RPMI7951 (cell line): ENCODE data around the gene NR5A2. TPM values are rescaled to one million over a fixed set of nuclear protein-coding genes. Genes with fewer than 3 reads are reported as not detected.
"Not testable (repeated sequence)": the region's sequence is repeated elsewhere in the genome, so short reads cannot be mapped to it uniquely, and the experiment has no call there.

ENCODE experiments used
- DNase-seq: peaks from one replicate; pipeline ENCODE4 v3.0.0-alpha.2; 2012; ENCODE audit warnings: low read depth
- total RNA-seq: library from RNA; depleted of rRNA; stranded (reverse); fragments of >200 nt; shearing (Covaris generic); gene quantifications from 2 replicates; pipeline ENCODE4 v1.2.3, GENCODE V29; 2014

NR5A2 gene
- total RNA-seq, 1 experiment from 2014 or later = 0.12 TPM

GRCh38 chr1:200163911-200164310, 136.4 kb downstream of the NR5A2 start:
- DNase-seq = no peak

GRCh38 chr1:200165493-200166220, 138.1 kb downstream of the NR5A2 start:
- DNase-seq = no peak

DNA sequence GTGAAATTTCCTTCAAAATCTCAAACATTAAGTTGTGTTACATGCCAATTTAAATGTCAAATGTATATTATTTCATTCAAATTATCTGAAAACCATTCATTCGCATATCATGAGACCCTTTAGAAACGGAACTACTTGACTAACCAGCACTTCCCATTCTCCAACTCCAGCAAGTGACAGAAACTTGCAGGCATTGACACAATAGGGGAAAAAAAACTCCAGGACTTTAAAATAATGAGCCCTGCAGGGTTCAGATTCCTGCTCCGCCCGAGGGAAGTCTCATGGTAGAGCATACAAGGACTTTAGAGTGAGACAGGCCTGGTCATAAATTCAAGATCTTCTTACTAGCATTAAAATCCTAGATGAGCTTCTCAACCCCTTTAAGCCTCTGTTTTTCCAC, 138.9 kb downstream of the NR5A2 start:
- no peak for DNase-seq

DNA sequence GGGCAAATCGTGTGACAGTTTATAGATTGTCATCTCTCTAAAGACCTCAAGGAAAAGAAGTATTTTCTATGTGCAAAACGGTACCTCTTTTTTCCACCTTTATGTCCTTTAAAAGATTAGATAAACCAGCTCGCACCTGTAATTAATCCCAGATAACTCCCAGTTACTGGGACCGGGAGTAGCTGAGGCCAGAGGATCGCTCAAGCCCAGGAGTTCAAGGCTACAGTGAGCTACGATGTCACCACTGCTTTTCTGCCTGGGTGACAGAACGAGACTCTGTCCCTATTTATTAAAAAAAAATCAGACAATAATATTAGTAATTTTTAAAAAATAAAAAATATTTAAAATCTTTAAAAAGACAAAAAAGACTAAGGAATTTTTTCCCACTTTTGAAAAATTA, 141.4 kb downstream of the NR5A2 start:
- DNase-seq = no peak

DNA sequence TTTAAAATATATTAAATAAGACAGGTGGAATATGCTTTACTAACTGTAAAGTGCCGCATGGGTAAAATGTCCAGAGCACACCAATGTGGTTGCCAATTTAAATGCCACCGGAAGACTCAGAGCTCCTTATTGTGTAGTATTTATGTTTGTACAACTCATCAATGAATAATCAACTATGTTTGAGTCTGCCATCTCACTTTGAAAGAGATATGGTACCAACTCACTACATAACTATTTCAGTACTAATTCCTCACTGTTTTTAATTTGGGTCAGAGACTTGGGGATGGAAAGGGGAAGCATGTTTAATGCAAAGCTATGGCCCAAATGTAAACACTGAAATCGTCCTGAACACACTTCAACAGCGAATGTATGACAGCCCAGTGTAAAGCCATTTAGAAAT, 144.8 kb downstream of the NR5A2 start:
- no peak for DNase-seq

GRCh38 chr1:200173097-200173618, 145.6 kb downstream of the NR5A2 start:
- peak; percentile 18 for DNase-seq

DNA sequence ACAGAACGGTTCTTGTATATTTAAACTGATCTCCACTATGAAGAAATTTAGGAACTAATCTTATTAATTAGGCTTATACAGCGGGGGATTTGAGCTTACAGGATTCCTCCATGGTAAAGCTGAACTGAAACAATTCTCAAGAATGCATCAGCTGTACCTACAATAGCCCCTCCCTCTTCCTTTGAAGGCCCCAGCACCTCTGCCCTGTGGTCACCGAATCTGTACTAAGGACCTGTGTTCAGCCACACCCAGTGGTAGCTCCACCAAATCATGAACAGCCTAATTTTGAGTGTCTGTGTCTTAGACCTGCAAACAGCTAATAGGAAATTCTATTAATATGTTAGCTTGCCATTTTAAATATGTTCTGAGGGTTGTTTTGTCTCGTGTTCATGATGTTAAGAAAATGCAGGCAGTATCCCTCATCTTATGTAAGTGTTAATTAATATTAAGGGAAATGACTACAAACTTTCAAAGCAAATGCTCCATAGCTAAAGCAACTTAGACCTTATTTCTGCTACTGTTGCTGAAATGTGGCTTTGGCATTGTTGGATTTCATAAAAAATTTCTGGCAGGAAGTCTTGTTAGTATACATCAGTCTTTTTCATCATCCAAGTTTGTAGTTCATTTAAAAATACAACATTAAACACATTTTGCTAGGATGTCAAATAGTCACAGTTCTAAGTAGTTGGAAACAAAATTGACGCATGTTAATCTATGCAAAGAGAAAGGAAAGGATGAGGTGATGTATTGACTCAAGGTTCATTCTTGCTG, 147.2 kb downstream of the NR5A2 start:
- DNase-seq = no peak

DNA sequence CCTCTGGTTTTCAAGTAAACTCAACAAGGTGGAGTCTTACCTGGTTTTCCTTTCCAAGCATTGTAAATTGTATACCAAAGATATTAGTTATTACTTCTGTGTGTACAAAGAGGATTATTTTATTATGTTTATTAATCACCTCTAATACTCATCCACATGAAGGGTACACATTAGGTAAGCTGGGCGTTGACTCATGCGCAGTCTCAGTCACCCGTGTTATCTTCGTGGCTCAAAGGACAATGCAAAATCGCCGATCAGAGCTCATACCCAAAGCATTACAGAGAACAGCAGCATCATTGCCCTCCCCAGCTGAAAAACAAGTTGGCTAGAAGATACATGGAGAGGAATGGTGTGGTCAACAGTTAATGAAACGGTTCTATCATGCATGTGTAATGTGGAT, 148.7 kb downstream of the NR5A2 start:
- no peak for DNase-seq

- DNase-seq = no peak
Measured at GRCh38 chr1:200176798-200177197, 149.3 kb downstream of the NR5A2 start.

- no peak for DNase-seq
Measured at GRCh38 chr1:200178340-200178739, 150.8 kb downstream of the NR5A2 start.

GRCh38 chr1:200179126-200179780, 151.7 kb downstream of the NR5A2 start:
- DNase-seq = no peak

- no peak for DNase-seq
Measured at GRCh38 chr1:200179781-200180160, 152.3 kb downstream of the NR5A2 start.

GRCh38 chr1:200180821-200181220, 153.3 kb downstream of the NR5A2 start:
- DNase-seq = peak; percentile 85

GRCh38 chr1:200181861-200182260, 154.4 kb downstream of the NR5A2 start:
- no peak for DNase-seq

DNA sequence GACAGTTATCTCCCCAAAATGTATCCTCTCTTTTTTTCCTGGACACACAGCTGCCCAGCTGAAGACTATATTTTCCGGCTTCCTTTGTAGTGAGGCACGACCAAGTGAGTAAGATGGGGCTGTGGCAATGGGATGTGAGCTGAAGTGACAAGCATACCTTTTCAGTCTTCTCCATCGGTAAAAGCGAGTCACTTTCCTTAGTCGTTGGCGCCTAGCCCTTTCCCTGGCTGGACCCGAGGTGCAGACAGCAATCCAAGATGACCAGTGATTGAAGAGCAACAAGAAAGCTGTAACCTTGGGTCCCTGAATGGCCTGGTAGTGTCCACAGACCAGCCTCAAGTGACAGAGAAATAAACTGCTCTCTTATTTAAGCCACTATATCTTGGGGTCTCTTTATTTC, 155.2 kb downstream of the NR5A2 start:
- DNase-seq = no peak

- no peak for DNase-seq
Measured at GRCh38 chr1:200183637-200184036, 156.1 kb downstream of the NR5A2 start.

GRCh38 chr1:200184196-200184595, 156.7 kb downstream of the NR5A2 start:
- peak; percentile 83 for DNase-seq

DNA sequence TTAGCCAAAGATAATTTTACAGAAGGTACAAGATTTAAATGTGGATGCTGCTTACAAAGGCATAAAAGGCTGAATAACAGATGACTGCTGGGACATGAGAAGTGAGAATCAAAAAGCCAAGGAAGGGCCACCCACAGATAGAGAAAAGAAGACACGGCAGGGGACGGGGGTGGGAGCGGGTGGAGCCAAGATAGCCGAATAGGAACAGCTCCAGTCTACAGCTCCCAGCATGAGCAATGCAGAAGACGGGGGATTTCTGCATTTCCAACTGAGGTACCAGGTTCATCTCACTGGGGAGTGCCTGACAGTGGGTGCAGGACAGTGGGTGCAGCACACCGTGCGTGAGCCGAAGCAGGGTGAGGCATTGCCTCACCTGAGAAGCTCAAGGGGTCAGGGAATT, 157.7 kb downstream of the NR5A2 start:
- not testable (repeated sequence) for DNase-seq

GRCh38 chr1:200187332-200187731, 159.8 kb downstream of the NR5A2 start:
- DNase-seq = not testable (repeated sequence)

DNA sequence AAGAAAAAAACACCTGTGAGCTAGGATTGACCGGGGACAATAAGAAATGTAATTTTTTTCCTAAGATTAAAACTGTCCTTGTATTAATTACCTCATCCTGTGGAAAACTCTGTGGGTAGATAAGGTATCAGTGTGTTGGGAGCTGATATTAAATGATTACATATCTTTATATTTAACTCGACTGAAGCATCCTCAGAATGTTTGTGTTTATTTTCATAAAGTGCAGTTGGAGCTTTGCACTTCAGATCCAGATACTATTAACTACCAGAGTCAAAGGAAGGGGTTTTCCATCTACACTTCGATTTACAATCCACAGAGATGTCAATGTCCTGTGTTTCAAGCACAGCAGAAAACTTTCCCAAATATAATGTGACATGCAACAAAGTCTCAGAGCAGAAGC, 164.5 kb downstream of the NR5A2 start:
- DNase-seq = no peak

- DNase-seq = no peak
Measured at GRCh38 chr1:200194477-200194876, 167.0 kb downstream of the NR5A2 start.

- DNase-seq = no peak
Measured at GRCh38 chr1:200198236-200198635, 170.7 kb downstream of the NR5A2 start.
